Measurements from ENCODE around the gene TIMM29. TPM values are rescaled to one million over a fixed set of nuclear protein-coding genes. Genes with fewer than 3 reads are reported as not detected.

The TIMM29 gene
- total and polyA plus RNA-seq, 2 of the 13 experiments (the other 11 are each of a cell fraction or from before 2014, with no cell fraction given): 7.1 to 33.8 TPM

GRCh38 chr19:10960314-10961072, 31.9 kb downstream of the TIMM29 start, which contains the start of gene SMARCA4 (continued):
- 0 out of 2 replicates have a peak, but pooled peaks have one; percentile 40 for TF ChIP-seq ZNF337 (CRISPR knock-in tag; IDR thresholded peaks at IDR 0.05; ENCODE audit: borderline replicate concordance, low read depth)
- TF ChIP-seq LBX2 (CRISPR knock-in tag; IDR thresholded peaks at IDR 0.05; ENCODE audit: borderline replicate concordance): peak; percentile 84; the same call in 1 of the 2 replicates
- peak; percentile 96 for TF ChIP-seq IKZF4 (CRISPR knock-in tag; IDR thresholded peaks at IDR 0.05; ENCODE audit: borderline replicate concordance, low read depth, not compliant biosample characterization)
- TF ChIP-seq GABPB1 (CRISPR knock-in tag; IDR thresholded peaks at IDR 0.05): peak; percentile 70
- no peak for TF ChIP-seq SATB2 (CRISPR knock-in tag; IDR thresholded peaks at IDR 0.05)
- no peak for TF ChIP-seq HHEX (CRISPR knock-in tag; IDR thresholded peaks at IDR 0.05)
- TF ChIP-seq BATF2 (CRISPR knock-in tag; IDR thresholded peaks at IDR 0.05): 0 out of 2 replicates have a peak, but pooled peaks have one; percentile 33
- TF ChIP-seq ZNF639 (CRISPR knock-in tag; conservative IDR thresholded peaks at IDR 0.05): peak; percentile 44
- TF ChIP-seq ETV5 (CRISPR knock-in tag; IDR thresholded peaks at IDR 0.05; ENCODE audit: borderline replicate concordance): peak; percentile 35; the same call in 1 of the 2 replicates
- TF ChIP-seq NFATC3 (CRISPR knock-in tag; IDR thresholded peaks at IDR 0.05): peak; percentile 85; the same call in 1 of the 2 replicates
- TF ChIP-seq MED1 (CRISPR knock-in tag; IDR thresholded peaks at IDR 0.05): peak; percentile 65
- TF ChIP-seq ZBTB14 (CRISPR knock-in tag; IDR thresholded peaks at IDR 0.05): peak; percentile 93
- no peak for TF ChIP-seq FOXA1 (IDR thresholded peaks at IDR 0.05)
- no peak for TF ChIP-seq FOXA1 (CRISPR knock-in tag; IDR thresholded peaks at IDR 0.05)
- TF ChIP-seq HIVEP1 (CRISPR knock-in tag; IDR thresholded peaks at IDR 0.05): peak; percentile 58; the same call in 1 of the 2 replicates
- TF ChIP-seq ZNF235 (CRISPR knock-in tag; IDR thresholded peaks at IDR 0.05; ENCODE audit: borderline replicate concordance): peak; percentile 71; the same call in 1 of the 2 replicates
- no peak for TF ChIP-seq LCORL (IDR thresholded peaks at IDR 0.05)
- peak; percentile 71; the same call in 1 of the 2 replicates for TF ChIP-seq LCORL (CRISPR knock-in tag; IDR thresholded peaks at IDR 0.05)
- peak; percentile 52 for TF ChIP-seq SALL2 (CRISPR knock-in tag; IDR thresholded peaks at IDR 0.05)
- TF ChIP-seq ZNF709 (CRISPR knock-in tag; IDR thresholded peaks at IDR 0.05): peak; percentile 65; the same call in 1 of the 2 replicates
- TF ChIP-seq ZXDC (CRISPR knock-in tag; IDR thresholded peaks at IDR 0.05): peak; percentile 76; the same call in 1 of the 2 replicates
- peak; percentile 77; the same call in 1 of the 2 replicates for TF ChIP-seq TFDP1 (CRISPR knock-in tag; IDR thresholded peaks at IDR 0.05; ENCODE audit: borderline replicate concordance)

Measured in HepG2 (cell line).